Measurements from ENCODE around the gene RARB.
A peak's percentile ranks its signal among the peaks of the same experiment; 100 is the strongest.

Gene RARB

DNA sequence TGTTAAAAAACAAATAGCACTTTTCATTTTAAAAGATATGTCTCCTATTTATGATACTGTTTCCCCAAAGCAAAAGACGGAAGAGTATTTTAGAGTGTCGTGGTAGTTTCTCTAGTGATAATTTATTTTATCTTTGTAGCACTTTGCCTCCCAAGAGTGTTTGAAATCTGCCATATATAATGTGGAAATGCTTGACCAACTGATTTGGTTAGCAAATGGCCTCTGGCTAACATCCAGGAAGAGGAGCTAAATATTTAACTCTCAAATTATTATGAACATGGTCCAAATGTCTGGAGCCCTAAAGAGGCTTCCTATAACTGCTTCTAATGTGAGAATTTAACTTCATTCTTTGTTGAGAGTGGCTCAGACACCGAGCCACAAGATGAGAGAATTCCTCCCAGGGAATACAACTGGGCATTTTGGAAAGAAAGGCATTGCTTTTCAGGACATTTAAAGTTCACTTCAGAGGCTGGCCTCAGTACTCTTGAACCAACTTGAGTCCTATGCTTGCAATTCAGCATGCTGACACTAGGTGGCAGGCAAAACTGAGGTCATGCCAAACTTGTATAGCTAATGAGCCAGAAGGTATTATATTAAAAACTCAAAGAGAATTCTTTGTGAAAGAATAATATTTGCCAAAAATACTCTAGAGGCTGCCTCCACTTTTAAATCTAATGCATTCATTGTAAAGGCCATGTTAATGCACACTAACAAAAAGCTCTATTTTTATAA, 104.5 kb downstream of the RARB start:
- Histone ChIP-seq H3K36me3 (ENCODE audit: control insufficient read depth, insufficient read depth, low read length) (no peaks in the 10 kb centered on the region), H3K4me3 (replicated peaks; ENCODE audit: low read depth, low read length) (no peak overlapping the region), H3K27me3 (replicated peaks; ENCODE audit: control insufficient read depth, insufficient read depth, low read length) (no peaks in the 10 kb centered on the region)
- DNase-seq (ENCODE audit: extremely low read depth, insufficient read length): no peak
- TF ChIP-seq, protein P1, sequence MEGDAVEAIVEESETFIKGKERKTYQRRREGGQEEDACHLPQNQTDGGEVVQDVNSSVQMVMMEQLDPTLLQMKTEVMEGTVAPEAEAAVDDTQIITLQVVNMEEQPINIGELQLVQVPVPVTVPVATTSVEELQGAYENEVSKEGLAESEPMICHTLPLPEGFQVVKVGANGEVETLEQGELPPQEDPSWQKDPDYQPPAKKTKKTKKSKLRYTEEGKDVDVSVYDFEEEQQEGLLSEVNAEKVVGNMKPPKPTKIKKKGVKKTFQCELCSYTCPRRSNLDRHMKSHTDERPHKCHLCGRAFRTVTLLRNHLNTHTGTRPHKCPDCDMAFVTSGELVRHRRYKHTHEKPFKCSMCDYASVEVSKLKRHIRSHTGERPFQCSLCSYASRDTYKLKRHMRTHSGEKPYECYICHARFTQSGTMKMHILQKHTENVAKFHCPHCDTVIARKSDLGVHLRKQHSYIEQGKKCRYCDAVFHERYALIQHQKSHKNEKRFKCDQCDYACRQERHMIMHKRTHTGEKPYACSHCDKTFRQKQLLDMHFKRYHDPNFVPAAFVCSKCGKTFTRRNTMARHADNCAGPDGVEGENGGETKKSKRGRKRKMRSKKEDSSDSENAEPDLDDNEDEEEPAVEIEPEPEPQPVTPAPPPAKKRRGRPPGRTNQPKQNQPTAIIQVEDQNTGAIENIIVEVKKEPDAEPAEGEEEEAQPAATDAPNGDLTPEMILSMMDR (IDR thresholded peaks at IDR 0.05; ENCODE audit: insufficient read depth, low read length, poor library complexity, severe bottlenecking): peak; percentile 77

DNA sequence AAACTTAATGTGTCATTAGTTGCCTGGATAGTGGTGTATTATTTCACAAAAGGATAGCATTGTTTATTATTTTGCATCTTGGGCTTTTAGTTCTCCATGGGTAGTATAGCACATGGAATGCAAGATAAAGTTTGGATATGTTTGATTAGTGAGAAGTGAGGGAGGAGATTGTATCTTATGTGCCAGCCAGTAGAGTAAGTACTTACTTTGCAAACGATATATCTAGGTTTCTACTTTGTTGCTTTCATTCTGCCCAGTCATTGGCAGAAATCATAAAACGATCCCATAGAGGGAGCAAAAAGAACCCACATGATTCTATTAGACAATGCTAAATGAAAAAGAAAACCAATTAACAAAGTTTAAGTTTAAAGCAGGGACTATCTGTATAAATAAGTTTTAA, 105.3 kb downstream of the RARB start:
- Histone ChIP-seq H3K36me3 (ENCODE audit: control insufficient read depth, insufficient read depth, low read length) (no peaks in the 10 kb centered on the region), H3K27me3 (replicated peaks; ENCODE audit: control insufficient read depth, insufficient read depth, low read length) (no peaks in the 10 kb centered on the region), H3K4me3 (replicated peaks; ENCODE audit: low read depth, low read length) (no peak overlapping the region)
- TF ChIP-seq, protein P1 (IDR thresholded peaks at IDR 0.05; ENCODE audit: insufficient read depth, low read length, poor library complexity, severe bottlenecking): no peak
- DNase-seq (ENCODE audit: extremely low read depth, insufficient read length): no peak

DNA sequence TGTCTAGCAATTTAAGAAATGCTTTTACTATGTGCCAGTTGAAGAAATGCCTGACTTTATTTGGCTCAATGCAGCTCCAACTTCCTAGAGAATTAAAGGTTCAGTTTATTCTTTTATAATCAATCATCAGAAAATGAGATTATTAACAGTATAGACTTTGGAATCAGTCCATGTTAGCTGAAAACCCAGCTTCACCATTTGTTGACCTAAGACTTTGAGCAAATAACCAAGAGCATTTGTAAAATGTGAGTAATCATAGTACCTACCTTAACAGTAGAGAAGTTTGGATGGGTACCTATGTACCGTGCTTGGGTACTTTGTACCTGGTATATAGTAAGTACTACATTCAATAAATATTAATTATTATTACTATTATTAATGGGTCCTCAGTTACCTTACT, 105.9 kb downstream of the RARB start:
- no peaks in the 10 kb centered on the region for H3K36me3 ChIP-seq (ENCODE audit: control insufficient read depth, insufficient read depth, low read length)
- TF ChIP-seq, protein P1 (IDR thresholded peaks at IDR 0.05; ENCODE audit: insufficient read depth, low read length, poor library complexity, severe bottlenecking): no peak
- H3K27me3 ChIP-seq (replicated peaks; ENCODE audit: control insufficient read depth, insufficient read depth, low read length): no peaks in the 10 kb centered on the region
- DNase-seq (ENCODE audit: extremely low read depth, insufficient read length): no peak
- no peak overlapping the region for H3K4me3 ChIP-seq (replicated peaks; ENCODE audit: low read depth, low read length)

DNA sequence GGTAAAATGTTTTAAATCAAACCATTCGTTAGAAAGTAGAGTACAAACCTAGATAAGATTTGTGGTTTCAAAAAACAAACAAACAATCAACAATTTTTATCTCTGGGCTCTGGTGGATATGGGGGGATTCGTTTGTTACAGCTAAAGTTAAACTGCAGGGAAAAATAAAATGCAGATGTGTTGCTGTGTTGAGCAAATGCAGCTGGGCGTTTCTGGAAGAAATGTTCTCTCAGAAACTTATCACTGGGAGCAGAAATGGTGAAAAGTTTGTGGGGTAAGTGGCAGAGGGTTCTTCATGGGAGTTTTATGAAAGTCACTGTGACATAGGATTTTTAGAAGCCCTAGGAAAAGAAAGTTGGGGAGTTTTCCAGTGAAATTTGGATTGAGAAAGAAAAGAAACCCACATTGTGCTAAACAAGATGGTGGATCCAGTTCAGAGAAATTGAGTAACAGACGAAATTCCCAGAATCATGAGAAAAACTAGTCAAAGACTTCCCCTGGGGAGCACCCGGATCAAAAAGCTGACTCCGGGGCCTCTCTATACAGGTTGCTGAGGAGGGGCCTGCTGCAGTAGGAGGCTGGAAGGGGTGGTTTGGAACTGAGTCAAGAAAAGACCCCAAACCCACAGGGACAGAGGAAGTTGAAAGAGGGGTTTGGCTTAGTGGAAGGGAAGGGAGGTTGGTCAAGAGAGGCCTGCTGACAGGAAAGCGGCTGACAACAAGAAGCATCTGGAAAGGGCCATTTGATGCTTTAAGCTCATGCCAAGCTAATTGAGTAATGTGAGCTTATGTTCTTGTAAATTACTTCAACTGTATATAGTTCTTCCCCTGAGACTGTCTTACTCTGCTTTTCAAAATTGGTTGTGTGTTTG, 108.7 kb downstream of the RARB start:
- no peak overlapping the region for H3K4me3 ChIP-seq (replicated peaks; ENCODE audit: low read depth, low read length)
- TF ChIP-seq, protein P1 (IDR thresholded peaks at IDR 0.05; ENCODE audit: insufficient read depth, low read length, poor library complexity, severe bottlenecking): no peak
- DNase-seq (ENCODE audit: extremely low read depth, insufficient read length): no peak
- H3K36me3 ChIP-seq (ENCODE audit: control insufficient read depth, insufficient read depth, low read length): no peaks in the 10 kb centered on the region
- H3K27me3 ChIP-seq (replicated peaks; ENCODE audit: control insufficient read depth, insufficient read depth, low read length): no peaks in the 10 kb centered on the region

DNA sequence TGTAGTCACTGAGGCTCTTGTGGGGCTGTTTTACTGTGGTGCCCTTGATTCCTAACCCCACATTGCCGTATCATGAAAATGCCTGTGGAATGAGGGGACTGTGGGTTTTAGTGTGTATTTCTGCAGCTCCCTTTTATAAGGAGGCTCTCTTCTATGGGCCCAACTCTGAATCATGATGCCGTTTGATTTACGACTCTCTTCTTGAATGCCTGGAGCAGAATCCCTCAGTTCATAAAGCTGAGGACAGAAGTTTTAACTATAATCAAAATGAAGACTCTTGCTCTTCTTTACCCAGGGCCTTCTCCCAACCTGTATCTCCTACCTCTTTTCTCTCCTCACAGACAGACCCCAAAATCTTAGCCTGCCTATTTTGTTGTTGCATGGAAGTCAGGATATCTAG, 109.5 kb downstream of the RARB start:
- H3K4me3 ChIP-seq (replicated peaks; ENCODE audit: low read depth, low read length): no peak overlapping the region
- no peaks in the 10 kb centered on the region for H3K36me3 ChIP-seq (ENCODE audit: control insufficient read depth, insufficient read depth, low read length)
- no peaks in the 10 kb centered on the region for H3K27me3 ChIP-seq (replicated peaks; ENCODE audit: control insufficient read depth, insufficient read depth, low read length)
- no peak for DNase-seq (ENCODE audit: extremely low read depth, insufficient read length)
- TF ChIP-seq, protein P1 (IDR thresholded peaks at IDR 0.05; ENCODE audit: insufficient read depth, low read length, poor library complexity, severe bottlenecking): no peak

All from GM06990 (cell line).